GM23338 (cell line): ENCODE measurements around the gene NDUFA12. TPM values are rescaled to one million over a fixed set of nuclear protein-coding genes. Genes with fewer than 3 reads are reported as not detected.

Experiments
- ATAC-seq: fragments of 200-7000 bp; cut with Tn5 transposase; 3 replicates; pipeline ENCODE4 v1.9.1; 2020
- DNase-seq: peaks from one replicate; pipeline ENCODE4 v3.0.0-alpha.2; 2015; ENCODE audit warnings: low spot score
- H2AFZ ChIP-seq: fragments of 200-600 bp; sonication (generic); 2 replicates; pipeline ENCODE4 v1.8.0; 2016; ENCODE audit warnings: antibody characterized with exemption, mild to moderate bottlenecking, moderate library complexity
- H3F3A ChIP-seq: fragments of 200-600 bp; sonication (generic); replicated peaks from 2 replicates; pipeline ENCODE4 v1.8.0; 2017; ENCODE audit warnings: antibody characterized with exemption, mixed run types, low read depth
- H3K27ac ChIP-seq: fragments of 200-600 bp; sonication (generic); 2 replicates; pipeline ENCODE4 v1.6.1; 2016; ENCODE audit warnings: low read depth
- H3K27me3 ChIP-seq: fragments of 200-600 bp; sonication (generic); 2 replicates; pipeline ENCODE4 v1.8.0; 2016; ENCODE audit warnings: mild to moderate bottlenecking, mixed run types, moderate library complexity; ENCODE audit not compliant: insufficient read depth
- H3K36me3 ChIP-seq: fragments of 200-600 bp; sonication (generic); 2 replicates; pipeline ENCODE4 v1.8.0; 2016; ENCODE audit warnings: mild to moderate bottlenecking; ENCODE audit not compliant: insufficient read depth
- H3K4me1 ChIP-seq: fragments of 200-600 bp; sonication (generic); 2 replicates; pipeline ENCODE4 v1.8.0; 2016; ENCODE audit warnings: mild to moderate bottlenecking, moderate library complexity; ENCODE audit not compliant: insufficient read depth
- H3K4me2 ChIP-seq: fragments of 200-600 bp; sonication (generic); 2 replicates; pipeline ENCODE4 v1.7.1; 2017; ENCODE audit warnings: mixed run types
- H3K4me3 ChIP-seq: fragments of 200-600 bp; sonication (generic); 2 replicates; pipeline ENCODE4 v1.6.1; 2016; ENCODE audit warnings: mixed run types
- H3K79me2 ChIP-seq: fragments of 200-600 bp; sonication (generic); replicated peaks from 2 replicates; pipeline ENCODE4 v1.8.0; 2017; ENCODE audit warnings: mild to moderate bottlenecking; ENCODE audit not compliant: insufficient read depth
- H3K9me2 ChIP-seq: fragments of 200-600 bp; sonication (generic); 2 replicates; pipeline ENCODE4 v1.8.0; 2017; ENCODE audit not compliant: insufficient read depth
- H4K20me1 ChIP-seq: fragments of 200-600 bp; sonication (generic); replicated peaks from 2 replicates; pipeline ENCODE4 v1.8.0; 2017; ENCODE audit warnings: mild to moderate bottlenecking; ENCODE audit not compliant: insufficient read depth
- H3K27ac Mint-ChIP-seq: 2 replicates; pipeline ENCODE4 v1.8.0; 2020; ENCODE audit warnings: inconsistent platforms, mild to moderate bottlenecking, moderate library complexity, mixed read lengths
- H3K27me3 Mint-ChIP-seq: 3 replicates; pipeline ENCODE4 v1.8.0; 2022; ENCODE audit warnings: low read depth, mild to moderate bottlenecking, moderate library complexity, mixed read lengths, inconsistent platforms; ENCODE audit not compliant: insufficient read depth, poor library complexity
- H3K36me3 Mint-ChIP-seq: 3 replicates; pipeline ENCODE4 v1.8.0; 2021; ENCODE audit warnings: low read depth, mild to moderate bottlenecking, inconsistent platforms, moderate library complexity, mixed read lengths
- H3K4me1 Mint-ChIP-seq: 3 replicates; pipeline ENCODE4 v1.8.0; 2020; ENCODE audit warnings: mild to moderate bottlenecking, inconsistent platforms, mixed read lengths
- H3K4me3 Mint-ChIP-seq: 3 replicates; pipeline ENCODE4 v1.8.0; 2021; ENCODE audit warnings: moderate library complexity, mild to moderate bottlenecking, inconsistent platforms, mixed read lengths
- H3K9me3 Mint-ChIP-seq: 3 replicates; pipeline ENCODE4 v1.8.0; 2020; ENCODE audit warnings: moderate library complexity, mild to moderate bottlenecking, inconsistent platforms, mixed read lengths
- CREB1 ChIP-seq: fragments of 250-450 bp; sonication (Bioruptor Pico); IDR thresholded peaks from 2 replicates; pipeline ENCODE4 v1.5.0; 2020; ENCODE audit warnings: low read depth, mild to moderate bottlenecking, moderate library complexity
- ETS1 ChIP-seq: IDR thresholded peaks from 2 replicates; pipeline ENCODE4 v1.6.1; 2016; ENCODE audit warnings: antibody characterized with exemption
- NANOG ChIP-seq: IDR thresholded peaks from 2 replicates; pipeline ENCODE4 v1.6.1; 2016; ENCODE audit warnings: antibody characterized with exemption, borderline replicate concordance
- STAT1 ChIP-seq: IDR thresholded peaks from one replicate; pipeline ENCODE4 v1.6.1; 2016; ENCODE audit warnings: antibody characterized with exemption; ENCODE audit not compliant: unreplicated experiment
- ZNF331 ChIP-seq: fragments of 250-450 bp; sonication (Bioruptor Pico); IDR thresholded peaks from 2 replicates; pipeline ENCODE4 v1.5.0; 2020; ENCODE audit warnings: low read depth, mild to moderate bottlenecking, moderate library complexity
- polyA plus RNA-seq: library from polyadenylated mRNA; unstranded; fragments of >200 nt; fragmentation: Nextera tagmentation; extraction: Ambion mirVana; gene quantifications from 2 replicates; pipeline ENCODE4 v1.2.1, GENCODE V29; 2016
- total RNA-seq: library from RNA; depleted of rRNA; stranded (reverse); fragments of >200 nt; shearing (Covaris generic); gene quantifications from 2 replicates; pipeline ENCODE4 v1.2.3, GENCODE V29; 2014
- TF ChIP-seq, protein P1 (sequence below), 2 experiments: fragments of 200-600 bp in 1 of 2; sonication (generic) in 1 of 2; conservative IDR thresholded peaks; 2 replicates each; pipeline versions ENCODE4 v1.5.1 to v1.6.1; 2016 to 2017; ENCODE audit warnings: antibody characterized with exemption in 2 of 2, low read depth in 2 of 2, mild to moderate bottlenecking in 2 of 2, moderate library complexity in 1 of 2
- TF ChIP-seq, protein P2 (sequence below): IDR thresholded peaks from one replicate; pipeline ENCODE4 v1.6.1; 2018; ENCODE audit warnings: antibody characterized with exemption; ENCODE audit not compliant: unreplicated experiment

NDUFA12 gene
- total and polyA plus RNA-seq, 2 experiments from 2014 or later = 84.9 to 386 TPM

- no peak for TF ChIP-seq NANOG
- TF ChIP-seq, protein P1, sequence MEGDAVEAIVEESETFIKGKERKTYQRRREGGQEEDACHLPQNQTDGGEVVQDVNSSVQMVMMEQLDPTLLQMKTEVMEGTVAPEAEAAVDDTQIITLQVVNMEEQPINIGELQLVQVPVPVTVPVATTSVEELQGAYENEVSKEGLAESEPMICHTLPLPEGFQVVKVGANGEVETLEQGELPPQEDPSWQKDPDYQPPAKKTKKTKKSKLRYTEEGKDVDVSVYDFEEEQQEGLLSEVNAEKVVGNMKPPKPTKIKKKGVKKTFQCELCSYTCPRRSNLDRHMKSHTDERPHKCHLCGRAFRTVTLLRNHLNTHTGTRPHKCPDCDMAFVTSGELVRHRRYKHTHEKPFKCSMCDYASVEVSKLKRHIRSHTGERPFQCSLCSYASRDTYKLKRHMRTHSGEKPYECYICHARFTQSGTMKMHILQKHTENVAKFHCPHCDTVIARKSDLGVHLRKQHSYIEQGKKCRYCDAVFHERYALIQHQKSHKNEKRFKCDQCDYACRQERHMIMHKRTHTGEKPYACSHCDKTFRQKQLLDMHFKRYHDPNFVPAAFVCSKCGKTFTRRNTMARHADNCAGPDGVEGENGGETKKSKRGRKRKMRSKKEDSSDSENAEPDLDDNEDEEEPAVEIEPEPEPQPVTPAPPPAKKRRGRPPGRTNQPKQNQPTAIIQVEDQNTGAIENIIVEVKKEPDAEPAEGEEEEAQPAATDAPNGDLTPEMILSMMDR (conservative IDR thresholded peaks at IDR 0.05; ENCODE audit: low read depth in 2 of 2) = no peak
- no peak for TF ChIP-seq ZNF331
- TF ChIP-seq, protein P2, sequence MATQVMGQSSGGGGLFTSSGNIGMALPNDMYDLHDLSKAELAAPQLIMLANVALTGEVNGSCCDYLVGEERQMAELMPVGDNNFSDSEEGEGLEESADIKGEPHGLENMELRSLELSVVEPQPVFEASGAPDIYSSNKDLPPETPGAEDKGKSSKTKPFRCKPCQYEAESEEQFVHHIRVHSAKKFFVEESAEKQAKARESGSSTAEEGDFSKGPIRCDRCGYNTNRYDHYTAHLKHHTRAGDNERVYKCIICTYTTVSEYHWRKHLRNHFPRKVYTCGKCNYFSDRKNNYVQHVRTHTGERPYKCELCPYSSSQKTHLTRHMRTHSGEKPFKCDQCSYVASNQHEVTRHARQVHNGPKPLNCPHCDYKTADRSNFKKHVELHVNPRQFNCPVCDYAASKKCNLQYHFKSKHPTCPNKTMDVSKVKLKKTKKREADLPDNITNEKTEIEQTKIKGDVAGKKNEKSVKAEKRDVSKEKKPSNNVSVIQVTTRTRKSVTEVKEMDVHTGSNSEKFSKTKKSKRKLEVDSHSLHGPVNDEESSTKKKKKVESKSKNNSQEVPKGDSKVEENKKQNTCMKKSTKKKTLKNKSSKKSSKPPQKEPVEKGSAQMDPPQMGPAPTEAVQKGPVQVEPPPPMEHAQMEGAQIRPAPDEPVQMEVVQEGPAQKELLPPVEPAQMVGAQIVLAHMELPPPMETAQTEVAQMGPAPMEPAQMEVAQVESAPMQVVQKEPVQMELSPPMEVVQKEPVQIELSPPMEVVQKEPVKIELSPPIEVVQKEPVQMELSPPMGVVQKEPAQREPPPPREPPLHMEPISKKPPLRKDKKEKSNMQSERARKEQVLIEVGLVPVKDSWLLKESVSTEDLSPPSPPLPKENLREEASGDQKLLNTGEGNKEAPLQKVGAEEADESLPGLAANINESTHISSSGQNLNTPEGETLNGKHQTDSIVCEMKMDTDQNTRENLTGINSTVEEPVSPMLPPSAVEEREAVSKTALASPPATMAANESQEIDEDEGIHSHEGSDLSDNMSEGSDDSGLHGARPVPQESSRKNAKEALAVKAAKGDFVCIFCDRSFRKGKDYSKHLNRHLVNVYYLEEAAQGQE = no peak
- no peak for TF ChIP-seq ETS1
- no peak for TF ChIP-seq STAT1
Observed at GRCh38 chr12:94970560-94970959, 32.9 kb downstream of the NDUFA12 start (continued).

GRCh38 chr12:94969424-94969823, 34.1 kb downstream of the NDUFA12 start:
- no peak overlapping the region for H3K27ac ChIP-seq
- no peak for DNase-seq

More at GRCh38 chr12:94969424-94969823, 34.1 kb downstream of the NDUFA12 start:
- H3K27me3 ChIP-seq = no peaks in the 10 kb centered on the region
- H3K9me3 Mint-ChIP-seq = no peaks in the 10 kb centered on the region
- H3K27me3 Mint-ChIP-seq = no peaks in the 10 kb centered on the region
- no peaks in the 10 kb centered on the region; the same call in 2 of the 3 replicates for H3K4me1 Mint-ChIP-seq
- TF ChIP-seq CREB1 = no peak
- no peak for TF ChIP-seq ETS1
- ATAC-seq = no peak
- no peak overlapping the region for H3K4me3 ChIP-seq
- no peaks in the 10 kb centered on the region for H4K20me1 ChIP-seq
- no peaks in the 10 kb centered on the region for H3F3A ChIP-seq
- no peaks in the 10 kb centered on the region for H3K79me2 ChIP-seq
- no peak overlapping the region for H2AFZ ChIP-seq
- H3K9me2 ChIP-seq = no peaks in the 10 kb centered on the region
- no peak overlapping the region for H3K4me3 Mint-ChIP-seq
- no peak overlapping the region for H3K4me2 ChIP-seq
- H3K4me1 ChIP-seq = no peaks in the 10 kb centered on the region
- H3K27ac Mint-ChIP-seq = no peak overlapping the region
- no peaks in the 10 kb centered on the region; the same call in 2 of the 3 replicates for H3K36me3 Mint-ChIP-seq
- no peaks in the 10 kb centered on the region for H3K36me3 ChIP-seq
